Measurements from ENCODE around the gene KIF26A. TPM values are rescaled to one million over a fixed set of nuclear protein-coding genes. Genes with fewer than 3 reads are reported as not detected.
"Not testable (repeated sequence)": the region's sequence is repeated elsewhere in the genome, so short reads cannot be mapped to it uniquely, and the experiment has no call there.

The KIF26A gene
- total RNA-seq, 1 donor from 2014 or later = 32.6 TPM

- Histone ChIP-seq H3K4me1 (no peaks in the 10 kb centered on the region), H3K27ac (no peak overlapping the region), H3K4me3 (no peak overlapping the region), H3K36me3 (no peaks in the 10 kb centered on the region), H3K27me3 (no peaks in the 10 kb centered on the region), H3K9me3 (no peaks in the 10 kb centered on the region)
- no peak for DNase-seq (ENCODE audit: low spot score in 2 of 2)
- no peak for TF ChIP-seq CTCF (IDR thresholded peaks at IDR 0.05)
- intact Hi-C loops (cut with DNase I) = no loop called here
Observed at GRCh38 chr14:104152686-104153393, 14.5 kb downstream of the KIF26A start.

GRCh38 chr14:104153394-104153755 lies 15.0 kb downstream of the KIF26A start:
- intact Hi-C loops (cut with DNase I); DNase-seq (ENCODE audit: low spot score in 2 of 2); H3K9me3 ChIP-seq; H3K36me3 ChIP-seq; H3K4me1 ChIP-seq; H3K4me3 ChIP-seq; H3K27ac ChIP-seq; H3K27me3 ChIP-seq: not testable (repeated sequence)

- no peak for TF ChIP-seq CTCF (IDR thresholded peaks at IDR 0.05)
- no peaks in the 10 kb centered on the region for H3K9me3 ChIP-seq
- H3K36me3 ChIP-seq = no peaks in the 10 kb centered on the region
- no peaks in the 10 kb centered on the region for H3K27me3 ChIP-seq
- intact Hi-C loops (cut with DNase I) = no loop called here
- no peaks in the 10 kb centered on the region for H3K4me1 ChIP-seq
- no peak overlapping the region for H3K27ac ChIP-seq
- no peak for DNase-seq (ENCODE audit: low spot score in 2 of 2)
- no peak overlapping the region for H3K4me3 ChIP-seq
Observed at GRCh38 chr14:104154246-104154645, 15.9 kb downstream of the KIF26A start.

- intact Hi-C loops (cut with DNase I) = no loop called here
- no peaks in the 10 kb centered on the region for H3K36me3 ChIP-seq
- no peak for TF ChIP-seq CTCF (IDR thresholded peaks at IDR 0.05)
- DNase-seq (ENCODE audit: low spot score in 2 of 2) = no peak
- H3K9me3 ChIP-seq = no peaks in the 10 kb centered on the region
- H3K4me1 ChIP-seq = no peaks in the 10 kb centered on the region
- no peak overlapping the region for H3K27ac ChIP-seq
- H3K4me3 ChIP-seq = no peak overlapping the region
- H3K27me3 ChIP-seq = no peaks in the 10 kb centered on the region
Observed at GRCh38 chr14:104155513-104155912, 17.1 kb downstream of the KIF26A start.

- no peaks in the 10 kb centered on the region for H3K36me3 ChIP-seq
- intact Hi-C loops (cut with DNase I) = no loop called here
- no peak for TF ChIP-seq CTCF (IDR thresholded peaks at IDR 0.05)
- no peak overlapping the region for H3K27ac ChIP-seq
- DNase-seq (ENCODE audit: low spot score in 2 of 2) = no peak
- H3K4me3 ChIP-seq = no peak overlapping the region
- H3K27me3 ChIP-seq = no peaks in the 10 kb centered on the region
- H3K4me1 ChIP-seq = no peaks in the 10 kb centered on the region
- no peaks in the 10 kb centered on the region for H3K9me3 ChIP-seq
Observed at GRCh38 chr14:104156142-104156541, 17.8 kb downstream of the KIF26A start.

GRCh38 chr14:104157016-104157928 lies 18.9 kb downstream of the KIF26A start:
- no peak overlapping the region for H3K27ac ChIP-seq
- no peaks in the 10 kb centered on the region for H3K36me3 ChIP-seq
- no peaks in the 10 kb centered on the region for H3K9me3 ChIP-seq
- DNase-seq (ENCODE audit: low spot score in 2 of 2) = no peak
- no peak for TF ChIP-seq CTCF (IDR thresholded peaks at IDR 0.05)
- intact Hi-C loops (cut with DNase I) = no loop called here
- H3K4me3 ChIP-seq = no peak overlapping the region
- no peaks in the 10 kb centered on the region for H3K4me1 ChIP-seq
- no peaks in the 10 kb centered on the region for H3K27me3 ChIP-seq
